SU-DHL-6 (cell line): ENCODE measurements around the gene TRIM58.

ENCODE experiments used
- CTCF ChIP-seq: fragments of 200-600 bp; sonication (generic); IDR thresholded peaks from one replicate; pipeline ENCODE4 v1.5.1; 2017; ENCODE audit warnings: antibody characterized with exemption, mild to moderate bottlenecking, low read length, moderate library complexity; ENCODE audit not compliant: insufficient read depth, poor library complexity, severe bottlenecking
- EZH2phosphoT487 ChIP-seq: fragments of 200-600 bp; sonication (generic), shearing (Covaris generic); conservative IDR thresholded peaks from 2 replicates; pipeline ENCODE4 v1.6.1; 2018; ENCODE audit warnings: mild to moderate bottlenecking, antibody characterized with exemption, low read length, moderate library complexity, mixed read lengths

- no peak for TF ChIP-seq CTCF
- no peak for TF ChIP-seq EZH2phosphoT487
These were observed 48.2 kb downstream of the TRIM58 start for GRCh38 chr1:247905181-247905580.
